ENCODE measurements around the gene GET3.
"Not testable (repeated sequence)": the region's sequence is repeated elsewhere in the genome, so short reads cannot be mapped to it uniquely, and the experiment has no call there.

The GET3 gene

GRCh38 chr19:12794971-12795381 lies 57.7 kb downstream of the GET3 start:
- DNase-seq (ENCODE audit: low spot score), result no peak
- no peak for TF ChIP-seq CTCF (IDR thresholded peaks at IDR 0.05; ENCODE audit: extremely low read depth, insufficient read depth, missing control alignments)
- in situ Hi-C loops (cut with MboI; ENCODE audit: low pct_unique_long_range_greater_than_20kb, low sequenced_read_pairs, unreplicated experiment), result no loop called here

DNA sequence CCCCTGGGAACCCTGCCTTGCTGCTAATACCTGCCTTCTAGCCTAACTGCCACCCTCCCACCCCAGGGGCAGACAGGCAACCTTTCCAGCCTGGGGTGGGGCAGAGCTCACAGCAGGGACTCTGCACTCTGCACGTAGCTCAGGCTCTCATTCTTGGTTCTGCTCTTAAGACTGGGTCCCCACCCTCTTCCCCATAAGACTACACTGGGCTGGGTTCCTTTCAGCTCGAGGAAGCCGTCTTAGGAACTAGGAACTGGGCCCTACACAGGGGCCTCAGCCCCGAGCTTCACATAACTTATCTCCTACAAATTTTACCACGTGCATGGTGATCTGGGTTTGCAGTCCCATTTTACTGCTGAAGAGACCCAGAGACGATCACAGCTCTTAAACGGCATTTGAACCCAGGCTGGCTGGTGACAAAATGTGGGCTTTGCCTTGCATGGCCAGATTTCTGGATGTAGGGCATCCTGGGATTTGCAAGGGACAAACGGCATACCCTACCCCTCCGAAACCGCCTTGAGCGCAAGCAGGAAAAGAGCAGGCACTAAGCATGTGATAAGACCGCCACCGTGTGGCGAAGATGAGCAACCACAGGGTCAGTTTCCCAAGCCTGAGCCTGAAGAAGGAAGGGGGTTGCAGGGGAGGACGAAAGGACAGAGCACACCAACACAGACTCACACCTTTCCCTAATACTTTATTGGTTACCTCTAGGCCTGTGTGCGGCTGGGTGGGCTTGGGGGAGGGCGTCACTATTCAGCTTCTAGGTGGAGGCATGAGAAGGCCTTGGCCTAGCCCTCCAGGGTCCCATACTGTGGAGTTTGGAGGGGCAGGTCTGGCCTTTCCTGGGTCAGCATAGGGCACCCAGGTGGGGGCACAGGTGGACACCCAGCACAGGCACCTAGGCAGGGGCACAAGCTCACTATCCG lies 59.1 kb downstream of the GET3 start:
- TF ChIP-seq CTCF (IDR thresholded peaks at IDR 0.05; ENCODE audit: extremely low read depth, insufficient read depth, missing control alignments), result peak; percentile 98
- peak; percentile 67 for DNase-seq (ENCODE audit: low spot score)
- in situ Hi-C loops (cut with MboI; ENCODE audit: low pct_unique_long_range_greater_than_20kb, low sequenced_read_pairs, unreplicated experiment), result no loop called here

DNA sequence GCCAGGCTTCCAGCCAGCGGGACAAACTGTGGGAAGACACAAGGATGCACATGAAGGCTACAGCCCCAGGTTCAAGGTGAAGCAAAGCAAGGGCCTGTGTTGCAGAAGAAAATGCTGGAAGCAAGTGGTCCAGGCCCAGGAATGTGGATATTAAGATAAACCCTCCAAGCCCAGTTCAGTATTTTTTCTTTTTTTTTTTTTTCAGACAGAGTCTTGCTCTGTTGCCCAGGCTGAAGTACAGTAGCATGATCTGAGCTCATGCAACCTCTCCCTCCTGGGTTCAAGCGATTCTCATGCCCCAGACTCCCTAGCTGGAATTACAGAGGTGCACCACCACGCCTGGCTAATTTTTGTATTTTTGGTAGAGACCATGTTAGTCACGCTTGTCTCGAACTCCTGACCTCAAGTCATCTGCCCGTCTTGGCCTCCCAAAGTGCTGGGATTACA lies 59.9 kb downstream of the GET3 start:
- no peak for TF ChIP-seq CTCF (IDR thresholded peaks at IDR 0.05; ENCODE audit: extremely low read depth, insufficient read depth, missing control alignments)
- no peak for DNase-seq (ENCODE audit: low spot score)
- in situ Hi-C loops (cut with MboI; ENCODE audit: low pct_unique_long_range_greater_than_20kb, low sequenced_read_pairs, unreplicated experiment), result no loop called here

GRCh38 chr19:12797607-12798006 lies 60.3 kb downstream of the GET3 start:
- DNase-seq (ENCODE audit: low spot score); in situ Hi-C loops (cut with MboI; ENCODE audit: low pct_unique_long_range_greater_than_20kb, low sequenced_read_pairs, unreplicated experiment): not testable (repeated sequence)
